Measurements from ENCODE around the gene CCM2L.

CCM2L gene

DNA sequence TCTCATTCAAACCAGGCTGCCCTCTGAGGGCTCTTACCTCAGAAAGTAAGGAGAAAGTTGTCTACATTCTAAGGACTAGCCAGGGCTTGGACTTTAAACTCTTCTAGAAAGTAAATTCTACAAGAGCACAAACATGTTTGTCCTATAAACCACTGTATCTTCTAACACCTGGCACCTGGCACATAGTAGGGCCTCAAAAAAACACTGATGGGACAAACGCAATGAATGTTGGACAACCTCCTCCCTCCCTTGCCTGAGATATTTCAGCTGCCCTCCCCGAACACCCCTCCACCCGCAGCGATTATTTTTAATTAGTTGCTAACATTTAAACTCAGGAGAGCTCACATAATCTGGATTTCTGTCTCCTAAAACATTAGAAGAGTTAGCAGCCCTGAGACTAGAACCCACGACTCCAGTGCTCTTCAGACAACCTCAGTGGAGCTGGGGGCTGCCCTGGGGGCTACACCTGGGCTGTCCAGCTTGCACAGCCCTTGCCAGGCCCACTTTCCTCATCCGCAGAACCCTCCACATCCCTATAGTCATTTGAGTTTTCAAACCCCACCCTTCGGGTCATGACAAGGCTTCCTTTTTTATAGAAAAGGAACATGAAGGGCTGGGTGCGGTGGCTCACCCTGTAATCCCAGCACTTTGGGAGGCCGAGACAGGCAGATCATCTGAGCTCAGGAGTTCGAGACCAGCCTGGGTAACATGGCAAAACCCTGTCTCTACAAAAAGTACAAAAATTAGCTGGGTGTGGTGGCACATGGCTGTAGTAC is 46.7 kb downstream of the CCM2L start:
- H3K27me3 Mint-ChIP-seq: peaks cover 37% of the 10 kb centered on the region
- no peaks in the 10 kb centered on the region for H3K36me3 Mint-ChIP-seq
- H3K9me3 Mint-ChIP-seq: no peaks in the 10 kb centered on the region
- peaks cover 8% of the 10 kb centered on the region for H3K4me1 Mint-ChIP-seq
- H3K27ac Mint-ChIP-seq: no peak overlapping the region
- no peak overlapping the region for H3K4me3 Mint-ChIP-seq

DNA sequence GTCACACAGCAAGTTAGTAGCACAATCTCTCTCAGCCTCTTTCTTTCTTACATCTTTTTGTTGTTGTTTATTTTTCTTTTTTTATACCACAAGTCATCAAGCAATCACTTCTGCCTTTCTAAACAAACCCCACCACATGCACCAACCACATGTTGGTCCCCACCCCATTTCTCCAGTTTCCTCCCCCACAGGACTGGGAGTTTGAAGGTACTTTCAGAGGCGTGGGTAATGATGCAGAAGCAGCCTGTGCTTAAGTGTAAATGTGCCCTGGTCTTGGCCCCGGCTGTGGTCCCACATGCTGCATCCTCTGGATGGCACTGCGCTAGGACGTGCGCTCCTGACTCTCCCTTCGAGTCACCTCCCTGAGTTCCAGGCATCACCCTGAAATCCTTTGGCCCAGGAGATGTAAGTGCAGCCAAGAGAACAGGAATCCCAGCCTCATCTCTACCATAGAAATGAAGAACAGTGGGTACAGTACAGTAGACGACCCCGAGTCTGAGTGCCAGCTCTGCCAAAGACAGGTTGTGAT is 47.5 kb downstream of the CCM2L start:
- Mint-ChIP-seq H3K36me3 (no peaks in the 10 kb centered on the region), H3K27ac (no peak overlapping the region), H3K27me3 (peaks cover 35% of the 10 kb centered on the region), H3K9me3 (no peaks in the 10 kb centered on the region), H3K4me1 (peaks cover 4% of the 10 kb centered on the region), H3K4me3 (no peak overlapping the region)

DNA sequence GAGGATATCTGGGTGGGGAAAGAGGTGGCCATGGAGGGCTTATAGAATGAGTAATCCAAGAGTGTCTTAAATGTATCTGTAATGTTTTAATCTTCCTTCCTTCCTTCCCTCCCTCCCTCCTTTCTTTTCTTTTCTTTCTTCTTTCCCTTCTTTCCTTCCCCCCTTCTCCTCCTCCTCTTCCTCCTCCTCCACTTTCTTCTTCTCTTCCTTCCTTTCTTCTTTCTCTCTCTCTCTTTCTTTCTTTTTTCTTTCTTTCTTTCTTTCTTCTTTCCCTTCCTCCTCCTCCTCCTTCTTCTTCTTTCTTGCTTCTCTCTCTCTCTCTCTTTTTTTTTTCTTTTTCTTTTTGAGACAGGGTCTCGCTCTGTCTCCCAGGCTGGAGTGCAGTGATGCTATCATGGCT is 49.0 kb downstream of the CCM2L start:
- no peaks in the 10 kb centered on the region for H3K36me3 Mint-ChIP-seq
- H3K9me3 Mint-ChIP-seq: no peaks in the 10 kb centered on the region
- H3K27me3 Mint-ChIP-seq: peaks cover 27% of the 10 kb centered on the region
- H3K27ac Mint-ChIP-seq: no peak overlapping the region
- H3K4me3 Mint-ChIP-seq: no peak overlapping the region
- no peaks in the 10 kb centered on the region for H3K4me1 Mint-ChIP-seq

DNA sequence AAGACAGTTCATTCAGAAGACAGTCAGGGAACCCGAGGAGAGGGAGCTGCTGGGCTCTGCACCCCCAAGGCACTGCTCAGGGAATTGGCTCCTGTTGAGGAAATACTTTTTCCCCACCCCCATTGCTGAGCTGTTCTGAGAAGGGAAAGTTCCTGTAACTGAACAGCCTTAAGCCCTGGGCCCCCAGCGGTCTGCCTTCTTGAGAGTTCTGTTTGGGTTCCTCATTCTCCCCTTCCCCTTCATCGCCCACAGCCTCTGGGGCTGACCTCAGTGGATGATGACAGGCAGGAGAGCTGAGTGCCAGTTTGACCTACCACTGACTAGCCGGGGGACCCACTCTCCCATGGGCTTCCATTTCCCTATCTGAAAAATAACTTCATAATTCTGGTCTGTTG is 52.5 kb downstream of the CCM2L start:
- H3K9me3 Mint-ChIP-seq: no peaks in the 10 kb centered on the region
- peaks cover 26% of the 10 kb centered on the region for H3K27me3 Mint-ChIP-seq
- no peak overlapping the region for H3K4me3 Mint-ChIP-seq
- no peak overlapping the region for H3K27ac Mint-ChIP-seq
- no peaks in the 10 kb centered on the region for H3K4me1 Mint-ChIP-seq
- no peaks in the 10 kb centered on the region for H3K36me3 Mint-ChIP-seq

DNA sequence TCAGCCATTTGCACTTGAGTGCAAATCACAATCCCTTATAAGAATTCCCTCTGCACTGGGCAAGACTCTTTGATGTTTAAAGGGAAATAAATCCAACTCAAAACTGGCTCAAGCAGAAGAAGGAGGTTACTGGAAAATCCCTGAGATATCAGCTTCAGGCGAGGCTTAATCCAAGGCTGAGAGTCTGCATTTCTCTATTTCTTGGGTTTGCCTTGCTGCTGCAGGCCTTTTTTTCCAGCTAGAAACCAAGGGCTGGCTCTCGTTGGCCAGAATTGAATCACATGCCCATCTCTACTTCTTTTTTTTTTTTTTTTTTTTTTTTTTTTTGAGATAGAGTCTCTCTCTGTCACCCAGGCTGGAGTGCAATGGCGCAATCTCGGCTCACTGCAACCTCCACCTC is 53.5 kb downstream of the CCM2L start:
- H3K4me1 Mint-ChIP-seq: no peaks in the 10 kb centered on the region
- peaks cover 25% of the 10 kb centered on the region for H3K27me3 Mint-ChIP-seq
- no peak overlapping the region for H3K27ac Mint-ChIP-seq
- H3K36me3 Mint-ChIP-seq: no peaks in the 10 kb centered on the region
- no peaks in the 10 kb centered on the region for H3K9me3 Mint-ChIP-seq
- H3K4me3 Mint-ChIP-seq: no peak overlapping the region

DNA sequence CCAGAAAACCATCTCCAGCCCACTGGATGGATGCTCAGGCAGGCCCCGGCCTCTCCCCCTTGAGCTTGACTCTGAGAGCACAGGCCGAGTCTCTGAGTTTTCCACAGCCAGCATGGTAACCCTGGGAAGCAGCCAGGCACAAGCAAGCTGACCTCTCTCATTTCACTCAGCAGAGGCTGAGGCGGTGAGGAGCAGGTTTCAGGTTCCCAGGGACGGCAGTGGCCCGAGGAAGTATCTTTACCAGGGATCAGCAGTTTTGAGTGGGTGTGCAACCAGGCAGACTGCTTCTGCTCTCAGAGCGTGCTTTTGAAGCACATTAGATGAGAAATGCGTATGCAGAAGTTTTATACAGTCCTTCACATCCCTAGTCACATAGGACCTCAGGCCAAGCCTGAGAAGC is 54.4 kb downstream of the CCM2L start:
- Mint-ChIP-seq H3K27ac (no peak overlapping the region), H3K9me3 (no peaks in the 10 kb centered on the region), H3K36me3 (no peaks in the 10 kb centered on the region), H3K27me3 (peaks cover 17% of the 10 kb centered on the region), H3K4me1 (no peaks in the 10 kb centered on the region), H3K4me3 (no peak overlapping the region)

DNA sequence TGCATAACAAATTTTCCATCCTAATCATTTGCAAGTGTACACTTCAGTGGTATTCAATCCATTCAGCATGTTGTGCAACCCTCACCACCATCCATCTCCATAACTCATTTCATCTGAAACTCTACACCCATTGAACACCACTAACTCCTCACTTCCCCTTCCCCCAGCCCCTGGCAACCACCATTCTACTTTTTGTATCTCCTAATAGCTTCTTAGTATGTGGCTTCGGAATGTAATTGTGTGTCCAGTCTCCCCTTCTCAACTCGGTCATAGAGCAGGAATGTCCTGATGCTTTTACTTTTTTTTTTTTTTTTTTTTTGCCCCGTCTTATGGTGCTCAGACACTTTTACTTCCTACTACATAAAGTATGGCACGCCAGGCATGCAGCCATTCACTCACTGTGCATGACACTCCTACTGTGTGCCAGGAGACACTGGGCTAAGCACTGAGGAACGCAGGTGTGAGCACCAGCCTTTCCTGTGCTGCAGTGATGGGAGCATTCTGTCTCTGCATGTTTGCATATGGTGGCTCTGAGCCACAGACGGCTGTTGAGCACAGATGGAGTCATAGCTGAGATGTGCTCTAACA is 57.1 kb downstream of the CCM2L start:
- H3K27me3 Mint-ChIP-seq: peaks cover 2% of the 10 kb centered on the region
- H3K27ac Mint-ChIP-seq: no peak overlapping the region
- no peaks in the 10 kb centered on the region for H3K4me1 Mint-ChIP-seq

DNA sequence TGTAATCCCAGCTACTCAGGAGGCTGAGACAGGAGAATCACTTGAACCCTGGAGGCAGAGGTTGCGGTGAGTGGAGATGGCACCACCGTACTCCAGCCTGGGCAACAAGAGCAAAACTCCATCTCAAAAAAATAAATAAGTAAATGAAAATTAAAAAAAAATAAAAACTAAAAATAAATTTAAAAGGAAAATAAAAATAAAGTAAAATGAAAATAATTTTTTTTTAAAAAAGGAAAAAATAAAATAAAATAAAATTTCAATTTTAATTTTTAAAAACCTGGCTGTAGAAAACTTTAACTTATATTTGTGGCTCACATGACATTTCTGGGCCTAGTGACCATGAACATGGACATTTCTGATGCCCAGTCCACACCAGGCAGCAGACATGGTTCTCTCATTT is 57.9 kb downstream of the CCM2L start:
- H3K36me3 Mint-ChIP-seq: no peaks in the 10 kb centered on the region
- H3K4me3 Mint-ChIP-seq: no peak overlapping the region
- H3K9me3 Mint-ChIP-seq: no peaks in the 10 kb centered on the region
- H3K27me3 Mint-ChIP-seq: peaks cover 2% of the 10 kb centered on the region
- H3K27ac Mint-ChIP-seq: no peak overlapping the region
- H3K4me1 Mint-ChIP-seq: no peaks in the 10 kb centered on the region

More for the DNA sequence above, 57.1 kb downstream of the CCM2L start:
- Mint-ChIP-seq H3K4me3 (no peak overlapping the region), H3K9me3 (no peaks in the 10 kb centered on the region), H3K36me3 (no peaks in the 10 kb centered on the region)

DNA sequence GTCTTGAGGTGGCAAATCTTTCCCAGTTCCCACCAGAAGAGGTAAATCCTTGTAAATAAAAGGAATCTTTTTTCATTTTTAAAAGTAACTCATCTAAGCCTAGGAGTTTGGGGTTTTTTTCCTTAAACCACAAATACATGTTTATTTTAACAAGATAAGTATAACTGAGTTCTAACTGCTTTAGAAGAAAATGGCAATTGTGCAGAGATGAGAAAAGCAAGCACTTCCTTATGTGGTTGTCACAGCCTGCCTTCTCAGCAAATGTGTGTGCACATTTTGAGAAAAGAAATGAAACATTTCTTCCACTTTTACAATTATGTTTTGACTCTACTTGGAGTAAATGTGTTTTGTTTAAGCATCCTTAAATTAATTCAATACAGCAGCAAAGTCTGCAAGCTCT is 59.5 kb downstream of the CCM2L start:
- Mint-ChIP-seq H3K27me3 (peaks cover 2% of the 10 kb centered on the region), H3K4me1 (no peaks in the 10 kb centered on the region), H3K9me3 (no peaks in the 10 kb centered on the region), H3K27ac (no peak overlapping the region), H3K36me3 (no peaks in the 10 kb centered on the region), H3K4me3 (no peak overlapping the region)

DNA sequence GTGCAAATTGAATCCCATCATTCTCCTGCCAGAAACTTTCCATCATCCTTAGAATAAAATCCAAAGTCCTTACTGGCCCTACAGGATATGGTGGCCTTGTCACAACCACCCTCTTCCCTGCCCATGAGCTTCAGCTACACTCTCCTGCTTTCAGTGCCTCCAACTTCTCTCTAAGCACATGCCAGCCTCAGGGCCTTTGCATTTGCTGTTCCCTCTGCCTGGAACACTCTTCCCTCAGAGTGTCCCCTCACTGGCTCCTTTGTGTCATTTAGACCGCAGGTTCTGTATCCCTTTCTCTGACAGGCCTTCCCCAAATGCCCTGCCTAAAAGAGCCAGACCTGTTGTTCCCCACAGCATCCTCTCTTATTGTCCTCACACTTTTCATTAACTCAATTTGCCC is 60.0 kb downstream of the CCM2L start:
- no peaks in the 10 kb centered on the region for H3K4me1 Mint-ChIP-seq
- H3K4me3 Mint-ChIP-seq: no peak overlapping the region
- peaks cover 2% of the 10 kb centered on the region for H3K27me3 Mint-ChIP-seq
- H3K9me3 Mint-ChIP-seq: no peaks in the 10 kb centered on the region
- H3K36me3 Mint-ChIP-seq: no peaks in the 10 kb centered on the region
- H3K27ac Mint-ChIP-seq: no peak overlapping the region

DNA sequence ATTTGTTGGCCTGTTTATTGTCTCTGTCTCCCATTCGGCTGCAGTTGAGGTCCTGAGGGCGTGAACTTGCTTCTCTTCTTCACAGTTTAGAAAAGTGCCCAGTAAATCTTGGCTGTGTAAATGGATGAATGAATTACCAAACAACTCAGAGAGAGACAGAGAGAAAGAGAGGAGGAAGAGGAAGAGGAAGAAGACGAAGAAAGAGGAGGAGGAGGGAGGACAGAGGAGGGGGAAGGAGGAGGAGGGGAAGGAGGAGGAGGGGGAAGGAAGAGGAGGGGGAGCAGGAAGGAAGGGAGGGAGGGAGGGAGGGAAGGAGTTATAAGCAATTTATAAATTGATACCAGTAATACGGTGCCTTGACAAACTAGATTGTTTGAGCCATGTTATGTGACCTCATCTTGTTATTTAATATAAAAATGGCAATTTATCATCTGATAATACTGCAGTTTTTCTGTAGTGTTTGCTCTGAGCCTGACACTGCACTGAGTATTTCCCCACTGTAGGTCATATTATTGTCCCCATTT is 60.5 kb downstream of the CCM2L start:
- Mint-ChIP-seq H3K9me3 (no peaks in the 10 kb centered on the region), H3K27ac (no peak overlapping the region), H3K4me1 (no peaks in the 10 kb centered on the region), H3K36me3 (no peaks in the 10 kb centered on the region), H3K4me3 (no peak overlapping the region), H3K27me3 (peaks cover 2% of the 10 kb centered on the region)

DNA sequence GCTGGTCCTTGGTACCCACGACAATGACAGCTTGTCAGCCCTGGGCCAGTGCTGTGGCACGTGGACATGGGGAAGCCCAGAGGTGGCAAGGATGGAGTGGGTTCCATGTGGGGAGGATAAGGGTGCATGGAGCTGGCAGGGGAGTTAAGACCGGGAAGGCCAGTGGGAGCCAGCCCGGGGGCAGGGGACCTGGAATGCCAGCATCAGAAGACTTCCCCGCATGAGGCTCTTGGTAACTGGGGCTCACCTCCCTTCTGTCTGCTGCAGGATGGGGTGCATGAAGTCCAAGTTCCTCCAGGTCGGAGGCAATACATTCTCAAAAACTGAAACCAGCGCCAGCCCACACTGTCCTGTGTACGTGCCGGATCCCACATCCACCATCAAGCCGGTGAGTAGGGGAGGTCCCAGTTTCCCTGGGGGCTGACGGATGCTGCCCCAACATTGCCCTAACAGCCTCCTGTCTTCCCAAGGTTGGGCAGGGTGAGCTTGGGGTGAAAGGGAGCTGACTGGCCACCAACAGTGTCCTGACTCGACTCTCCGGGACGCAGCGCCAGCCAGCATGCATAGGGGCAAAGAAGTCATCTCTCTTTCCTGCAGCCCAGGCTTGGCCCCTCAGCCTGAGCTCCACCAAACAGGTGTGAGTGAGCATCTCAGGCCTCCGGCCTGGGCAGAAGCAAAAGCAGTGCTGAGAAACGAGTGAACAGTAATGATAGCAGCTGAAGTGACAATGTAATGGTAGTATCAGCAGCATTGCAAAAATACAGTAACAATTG is 61.3 kb downstream of the CCM2L start:
- no peak overlapping the region for H3K4me3 Mint-ChIP-seq
- H3K4me1 Mint-ChIP-seq: no peaks in the 10 kb centered on the region
- peaks cover 2% of the 10 kb centered on the region for H3K27me3 Mint-ChIP-seq
- no peaks in the 10 kb centered on the region for H3K36me3 Mint-ChIP-seq
- no peaks in the 10 kb centered on the region for H3K9me3 Mint-ChIP-seq
- H3K27ac Mint-ChIP-seq: no peak overlapping the region

DNA sequence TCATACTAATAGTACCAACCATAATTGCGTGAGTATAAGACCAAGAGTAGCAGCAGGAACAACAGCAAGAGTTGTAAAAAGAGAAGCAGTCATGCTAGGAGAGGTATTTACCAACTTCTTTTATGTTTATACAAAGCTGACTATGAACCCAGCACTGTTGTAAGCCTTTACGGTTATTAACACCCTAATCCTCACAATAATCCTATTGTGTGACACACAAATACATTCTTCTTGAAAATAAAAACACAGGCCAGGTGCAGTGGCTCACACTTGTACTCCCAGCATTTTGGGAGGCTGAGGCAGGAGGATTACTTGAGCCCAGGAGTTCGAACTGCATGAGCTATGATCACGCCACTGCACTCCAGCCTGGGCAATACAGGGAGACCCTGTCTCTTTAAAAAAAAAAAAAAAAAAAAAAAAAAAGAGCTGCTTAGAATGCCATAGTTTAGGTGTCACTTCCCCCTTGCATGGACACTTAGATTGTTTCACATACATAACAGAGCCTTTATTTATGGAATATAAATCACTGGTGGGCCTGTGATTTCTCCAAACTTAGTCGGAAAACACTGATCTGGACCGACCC is 62.0 kb downstream of the CCM2L start:
- Mint-ChIP-seq H3K27me3 (peaks cover under 1% of the 10 kb centered on the region), H3K9me3 (no peaks in the 10 kb centered on the region), H3K4me3 (no peak overlapping the region), H3K27ac (no peak overlapping the region), H3K36me3 (no peaks in the 10 kb centered on the region), H3K4me1 (no peaks in the 10 kb centered on the region)

DNA sequence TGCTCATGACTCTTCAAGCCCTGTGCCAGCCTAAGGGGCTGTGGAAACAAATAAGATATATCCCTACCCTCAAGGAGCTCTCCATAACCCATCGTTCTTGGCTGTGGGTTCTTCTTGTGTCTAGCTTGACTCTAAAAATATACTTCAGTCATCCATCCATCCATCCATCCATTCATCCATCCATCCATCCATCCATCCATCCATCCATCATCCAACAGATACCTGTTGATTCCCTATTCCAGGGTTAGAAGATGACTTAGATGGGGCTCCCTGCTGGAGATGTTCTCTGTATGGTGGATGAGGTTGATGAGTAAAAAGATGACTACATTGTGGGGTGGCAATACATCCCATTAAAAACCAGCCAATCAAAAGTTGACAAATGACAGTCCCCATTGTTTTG is 65.3 kb downstream of the CCM2L start:
- Mint-ChIP-seq H3K27ac (no peak overlapping the region), H3K27me3 (peaks cover 1% of the 10 kb centered on the region)

DNA sequence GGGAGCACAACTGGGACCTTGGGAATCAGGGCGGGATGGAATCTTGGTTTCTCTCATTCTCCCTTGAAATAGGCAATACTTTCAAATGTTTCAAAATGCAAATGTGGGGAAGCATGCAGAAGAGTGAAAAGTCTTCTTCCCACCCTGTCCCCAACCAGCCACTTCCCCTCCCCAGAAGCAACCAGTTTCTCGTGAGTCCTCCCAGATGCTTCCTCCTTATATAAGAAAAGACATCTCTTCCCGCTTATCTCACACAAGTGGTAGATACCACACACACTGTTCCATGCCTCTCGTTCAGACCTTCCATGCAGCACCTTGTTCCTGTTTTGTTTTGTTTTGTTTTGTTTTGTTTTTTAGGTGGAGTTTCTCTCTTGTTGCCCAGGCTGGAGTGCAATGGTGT is 67.0 kb downstream of the CCM2L start:
- no peak overlapping the region for H3K4me3 Mint-ChIP-seq
- H3K27me3 Mint-ChIP-seq: peaks cover 1% of the 10 kb centered on the region
- no peaks in the 10 kb centered on the region for H3K4me1 Mint-ChIP-seq
- H3K9me3 Mint-ChIP-seq: no peaks in the 10 kb centered on the region
- no peak overlapping the region for H3K27ac Mint-ChIP-seq
- no peaks in the 10 kb centered on the region for H3K36me3 Mint-ChIP-seq

More for the DNA sequence above, 65.3 kb downstream of the CCM2L start:
- H3K9me3 Mint-ChIP-seq: no peaks in the 10 kb centered on the region
- H3K36me3 Mint-ChIP-seq: no peaks in the 10 kb centered on the region
- H3K4me1 Mint-ChIP-seq: no peaks in the 10 kb centered on the region
- no peak overlapping the region for H3K4me3 Mint-ChIP-seq
